BE2C (cell line): Measurements from ENCODE around the gene RXYLT1.

Experiments used
- DNase-seq: peaks from one replicate; pipeline ENCODE4 v3.0.0-alpha.2; 2020
- H3K27me3 ChIP-seq: fragments of 250-450 bp; sonication (Bioruptor Pico); 2 replicates; pipeline ENCODE4 v1.5.1; 2020; ENCODE audit warnings: mild to moderate bottlenecking
- H3K36me3 ChIP-seq: fragments of 250-450 bp; sonication (Bioruptor Pico); 2 replicates; pipeline ENCODE4 v1.5.1; 2020; ENCODE audit warnings: mild to moderate bottlenecking
- H3K4me1 ChIP-seq: fragments of 250-450 bp; sonication (Bioruptor Pico); 2 replicates; pipeline ENCODE4 v1.5.1; 2020
- H3K4me3 ChIP-seq: 2 replicates; pipeline ENCODE4 v1.5.1; 2011; ENCODE audit warnings: low read depth, low read length
- H3K9me3 ChIP-seq: fragments of 250-450 bp; sonication (Bioruptor Pico); 2 replicates; pipeline ENCODE4 v1.5.1; 2020
- TF ChIP-seq, protein P1 (sequence below): IDR thresholded peaks from 2 replicates; pipeline ENCODE4 v1.5.1; 2012; ENCODE audit warnings: mild to moderate bottlenecking, low read depth, low read length

Gene RXYLT1

DNA sequence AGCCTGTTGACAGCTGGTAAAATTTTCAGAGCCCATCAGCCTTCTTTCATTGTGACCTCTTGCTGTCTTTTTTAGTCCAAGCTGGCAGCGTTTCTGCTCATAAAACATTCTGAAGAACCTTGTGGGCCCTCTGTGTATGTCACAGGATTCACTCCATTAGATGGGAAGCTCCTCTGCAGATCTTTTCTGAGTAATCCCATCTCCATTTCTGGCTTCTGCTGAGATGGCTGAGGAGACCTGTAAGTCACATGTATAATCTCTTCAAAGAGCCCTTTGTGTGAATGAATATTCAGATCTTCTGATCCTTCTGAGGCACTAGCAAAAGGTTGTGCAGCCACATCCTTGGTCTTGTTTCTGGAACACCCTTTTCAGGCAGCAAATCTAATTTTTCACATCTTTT lies 2.8 kb downstream of the RXYLT1 start:
- Histone ChIP-seq H3K27me3 (no peaks in the 10 kb centered on the region), H3K4me3 (no peak overlapping the region), H3K9me3 (no peaks in the 10 kb centered on the region), H3K4me1 (no peaks in the 10 kb centered on the region), H3K36me3 (peaks cover 19% of the 10 kb centered on the region)
- DNase-seq = no peak
- TF ChIP-seq, protein P1, sequence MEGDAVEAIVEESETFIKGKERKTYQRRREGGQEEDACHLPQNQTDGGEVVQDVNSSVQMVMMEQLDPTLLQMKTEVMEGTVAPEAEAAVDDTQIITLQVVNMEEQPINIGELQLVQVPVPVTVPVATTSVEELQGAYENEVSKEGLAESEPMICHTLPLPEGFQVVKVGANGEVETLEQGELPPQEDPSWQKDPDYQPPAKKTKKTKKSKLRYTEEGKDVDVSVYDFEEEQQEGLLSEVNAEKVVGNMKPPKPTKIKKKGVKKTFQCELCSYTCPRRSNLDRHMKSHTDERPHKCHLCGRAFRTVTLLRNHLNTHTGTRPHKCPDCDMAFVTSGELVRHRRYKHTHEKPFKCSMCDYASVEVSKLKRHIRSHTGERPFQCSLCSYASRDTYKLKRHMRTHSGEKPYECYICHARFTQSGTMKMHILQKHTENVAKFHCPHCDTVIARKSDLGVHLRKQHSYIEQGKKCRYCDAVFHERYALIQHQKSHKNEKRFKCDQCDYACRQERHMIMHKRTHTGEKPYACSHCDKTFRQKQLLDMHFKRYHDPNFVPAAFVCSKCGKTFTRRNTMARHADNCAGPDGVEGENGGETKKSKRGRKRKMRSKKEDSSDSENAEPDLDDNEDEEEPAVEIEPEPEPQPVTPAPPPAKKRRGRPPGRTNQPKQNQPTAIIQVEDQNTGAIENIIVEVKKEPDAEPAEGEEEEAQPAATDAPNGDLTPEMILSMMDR = no peak

DNA sequence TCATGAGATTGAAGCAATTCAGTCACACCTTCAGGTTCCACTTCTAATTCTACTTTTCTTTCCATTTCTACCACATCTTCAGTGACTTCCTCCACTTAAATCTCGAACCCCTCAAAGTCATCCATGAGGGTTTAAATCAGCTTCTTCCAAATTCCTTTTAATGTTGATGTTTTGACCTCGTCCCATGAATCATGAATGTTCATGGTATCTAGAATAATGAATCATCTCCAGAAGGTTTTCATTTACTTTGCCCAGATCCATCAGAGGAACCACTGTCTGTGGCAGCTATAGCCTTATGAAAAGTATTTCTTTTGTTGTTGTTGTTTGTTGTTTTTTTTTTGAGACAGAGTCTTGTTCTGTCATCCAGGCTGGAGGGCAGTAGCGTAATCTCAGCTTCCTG lies 7.6 kb downstream of the RXYLT1 start:
- TF ChIP-seq, protein P1 = no peak
- no peaks in the 10 kb centered on the region for H3K4me1 ChIP-seq
- no peaks in the 10 kb centered on the region for H3K9me3 ChIP-seq
- no peak overlapping the region for H3K4me3 ChIP-seq
- peaks cover 16% of the 10 kb centered on the region for H3K36me3 ChIP-seq
- no peak for DNase-seq
- H3K27me3 ChIP-seq = no peaks in the 10 kb centered on the region

DNA sequence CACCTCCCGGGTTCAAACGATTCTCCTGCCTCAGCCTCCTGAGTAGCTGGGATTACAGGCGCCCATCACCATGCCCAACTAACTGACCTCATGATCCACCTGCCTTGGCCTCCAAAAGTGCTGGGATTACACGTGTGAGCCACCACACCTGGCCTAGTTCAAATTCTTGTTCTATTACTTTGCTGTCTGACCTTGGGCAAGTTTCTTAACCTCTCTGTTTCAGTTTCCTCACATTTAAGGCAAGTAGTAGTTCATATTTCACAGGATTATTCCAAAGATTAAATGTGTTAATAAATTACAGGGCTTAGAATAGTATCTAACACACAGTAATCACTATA lies 10.9 kb downstream of the RXYLT1 start:
- Histone ChIP-seq H3K4me3 (no peak overlapping the region), H3K27me3 (no peaks in the 10 kb centered on the region), H3K9me3 (no peaks in the 10 kb centered on the region), H3K36me3 (peaks cover 10% of the 10 kb centered on the region), H3K4me1 (no peaks in the 10 kb centered on the region)
- no peak for DNase-seq
- TF ChIP-seq, protein P1 = no peak

- Histone ChIP-seq H3K4me1 (no peaks in the 10 kb centered on the region), H3K4me3 (no peak overlapping the region), H3K36me3 (0 out of 2 replicates have a peak, but pooled peaks cover 3% of the 10 kb centered on the region), H3K9me3 (no peaks in the 10 kb centered on the region), H3K27me3 (no peaks in the 10 kb centered on the region)
- TF ChIP-seq, protein P1 = no peak
- no peak for DNase-seq
Observed at GRCh38 chr12:63792338-63792737, 12.6 kb downstream of the RXYLT1 start.

DNA sequence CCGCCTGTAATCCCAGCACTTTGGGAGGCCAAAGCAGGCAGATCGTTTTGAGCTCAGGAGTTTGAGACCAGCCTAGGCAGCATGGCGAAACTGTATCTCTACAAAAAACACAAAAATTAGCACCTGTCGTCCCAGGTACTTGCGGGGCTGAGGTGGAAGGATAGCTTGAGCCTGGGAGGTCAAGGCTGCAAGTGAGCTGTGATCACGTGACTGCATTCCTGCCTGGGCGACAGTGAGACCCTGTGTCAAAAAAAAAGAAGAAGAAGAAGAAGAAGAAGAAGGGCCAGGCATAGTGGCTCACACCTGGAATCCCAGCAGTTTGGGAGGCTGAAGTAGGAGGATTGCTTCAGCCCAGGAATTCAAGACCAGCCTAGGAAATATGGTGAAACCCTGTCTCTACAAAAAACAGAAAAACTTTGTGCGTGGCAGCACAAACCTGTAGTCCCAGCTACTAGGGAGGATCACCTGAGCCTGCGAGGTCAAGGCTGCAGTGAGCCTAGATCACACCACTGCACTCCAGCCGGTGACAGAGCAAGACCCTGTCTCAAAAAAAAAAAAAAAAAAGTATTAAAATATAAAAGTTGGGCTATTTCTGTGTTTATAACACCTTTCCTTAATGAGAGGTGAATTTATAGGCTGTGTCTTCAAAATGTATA lies 15.5 kb downstream of the RXYLT1 start:
- DNase-seq = no peak
- TF ChIP-seq, protein P1 = no peak
- no peaks in the 10 kb centered on the region for H3K4me1 ChIP-seq

DNA sequence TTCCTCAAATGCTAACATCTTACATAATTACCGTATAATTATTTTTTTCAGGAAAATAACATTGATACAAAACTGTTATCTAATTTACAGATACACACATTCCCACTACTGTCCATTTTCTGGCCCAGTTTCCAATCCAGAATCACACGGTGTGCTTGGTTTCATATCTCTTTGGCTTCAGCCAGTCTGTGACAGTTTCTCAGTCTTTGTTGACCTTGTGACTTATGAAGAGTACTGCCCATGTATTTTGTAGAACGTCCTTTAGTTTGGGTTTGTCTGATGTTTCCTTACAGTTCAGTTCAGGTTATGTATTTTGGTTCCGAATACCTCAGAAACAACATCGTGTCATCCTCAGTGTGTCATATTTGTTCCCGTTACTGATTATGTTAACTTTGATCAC lies 16.2 kb downstream of the RXYLT1 start:
- no peaks in the 10 kb centered on the region for H3K9me3 ChIP-seq
- TF ChIP-seq, protein P1 = no peak
- H3K4me1 ChIP-seq = no peaks in the 10 kb centered on the region
- 0 out of 2 replicates have a peak, but pooled peaks cover 1% of the 10 kb centered on the region for H3K36me3 ChIP-seq
- DNase-seq = no peak
- H3K27me3 ChIP-seq = no peaks in the 10 kb centered on the region
- no peak overlapping the region for H3K4me3 ChIP-seq

More for the DNA sequence above, 15.5 kb downstream of the RXYLT1 start:
- Histone ChIP-seq H3K36me3 (0 out of 2 replicates have a peak, but pooled peaks cover 3% of the 10 kb centered on the region), H3K27me3 (no peaks in the 10 kb centered on the region), H3K9me3 (no peaks in the 10 kb centered on the region), H3K4me3 (no peak overlapping the region)
